Osteocyte (in vitro differentiated cells): ENCODE data around the gene DNAH7. TPM values are rescaled to one million over a fixed set of nuclear protein-coding genes. Genes with fewer than 3 reads are reported as not detected.

Experiments used
- DNase-seq: peaks from one replicate; pipeline ENCODE4 v3.0.0; 2021; ENCODE audit warnings: mixed read lengths; ENCODE audit not compliant: unreplicated experiment; ENCODE audit errors: extremely low spot score
- H3K27ac Mint-ChIP-seq: one replicate; pipeline ENCODE4 v1.8.0; 2021; ENCODE audit warnings: mild to moderate bottlenecking, mixed read lengths; ENCODE audit not compliant: unreplicated experiment
- H3K27me3 Mint-ChIP-seq: one replicate; pipeline ENCODE4 v1.8.0; 2021; ENCODE audit warnings: mixed read lengths; ENCODE audit not compliant: unreplicated experiment
- H3K36me3 Mint-ChIP-seq: one replicate; pipeline ENCODE4 v1.8.0; 2021; ENCODE audit warnings: mixed read lengths; ENCODE audit not compliant: unreplicated experiment
- H3K4me1 Mint-ChIP-seq: one replicate; pipeline ENCODE4 v1.8.0; 2021; ENCODE audit warnings: mixed read lengths; ENCODE audit not compliant: unreplicated experiment
- H3K4me3 Mint-ChIP-seq: one replicate; pipeline ENCODE4 v1.8.0; 2021; ENCODE audit warnings: mild to moderate bottlenecking, moderate library complexity, mixed read lengths; ENCODE audit not compliant: unreplicated experiment
- H3K9me3 Mint-ChIP-seq: one replicate; pipeline ENCODE4 v1.8.0; 2021; ENCODE audit warnings: mixed read lengths; ENCODE audit not compliant: unreplicated experiment
- total RNA-seq: library from RNA; stranded (reverse); gene quantifications from 2 replicates; pipeline ENCODE4 v1.2.1, GENCODE V29; 2021
- TF ChIP-seq, protein P1 (sequence below): fragments of 200-600 bp; sonication (generic); IDR thresholded peaks from 2 replicates; pipeline ENCODE4 v1.5.0; 2021; ENCODE audit warnings: antibody characterized with exemption, mild to moderate bottlenecking, moderate library complexity

Gene DNAH7
- total RNA-seq, 1 donor from 2014 or later, result 0.43 TPM

DNA sequence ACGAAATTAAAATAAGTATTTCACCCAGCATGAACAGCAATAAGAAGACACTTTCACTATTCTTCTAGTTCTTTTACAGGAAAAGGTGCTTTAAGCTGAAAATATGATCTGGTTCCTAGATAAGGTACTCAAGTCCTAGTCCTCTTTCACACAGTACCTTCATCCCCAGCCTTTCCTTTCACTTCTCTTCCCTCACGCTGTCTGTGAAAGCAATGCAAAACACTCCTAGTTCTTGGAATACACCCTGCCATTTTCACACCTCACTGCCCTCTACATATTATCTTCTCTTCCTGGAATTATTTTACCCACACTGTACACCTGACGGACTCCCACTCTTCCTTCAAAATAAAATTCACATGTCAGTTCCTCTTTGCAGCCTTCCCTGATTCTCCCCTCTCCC is 82.9 kb downstream of the DNAH7 start:
- no peaks in the 10 kb centered on the region for H3K9me3 Mint-ChIP-seq
- no peaks in the 10 kb centered on the region for H3K36me3 Mint-ChIP-seq
- no peak overlapping the region for H3K27ac Mint-ChIP-seq
- TF ChIP-seq, protein P1, sequence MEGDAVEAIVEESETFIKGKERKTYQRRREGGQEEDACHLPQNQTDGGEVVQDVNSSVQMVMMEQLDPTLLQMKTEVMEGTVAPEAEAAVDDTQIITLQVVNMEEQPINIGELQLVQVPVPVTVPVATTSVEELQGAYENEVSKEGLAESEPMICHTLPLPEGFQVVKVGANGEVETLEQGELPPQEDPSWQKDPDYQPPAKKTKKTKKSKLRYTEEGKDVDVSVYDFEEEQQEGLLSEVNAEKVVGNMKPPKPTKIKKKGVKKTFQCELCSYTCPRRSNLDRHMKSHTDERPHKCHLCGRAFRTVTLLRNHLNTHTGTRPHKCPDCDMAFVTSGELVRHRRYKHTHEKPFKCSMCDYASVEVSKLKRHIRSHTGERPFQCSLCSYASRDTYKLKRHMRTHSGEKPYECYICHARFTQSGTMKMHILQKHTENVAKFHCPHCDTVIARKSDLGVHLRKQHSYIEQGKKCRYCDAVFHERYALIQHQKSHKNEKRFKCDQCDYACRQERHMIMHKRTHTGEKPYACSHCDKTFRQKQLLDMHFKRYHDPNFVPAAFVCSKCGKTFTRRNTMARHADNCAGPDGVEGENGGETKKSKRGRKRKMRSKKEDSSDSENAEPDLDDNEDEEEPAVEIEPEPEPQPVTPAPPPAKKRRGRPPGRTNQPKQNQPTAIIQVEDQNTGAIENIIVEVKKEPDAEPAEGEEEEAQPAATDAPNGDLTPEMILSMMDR, result no peak
- peaks cover 40% of the 10 kb centered on the region for H3K27me3 Mint-ChIP-seq
- H3K4me1 Mint-ChIP-seq, result no peaks in the 10 kb centered on the region
- DNase-seq, result no peak
- H3K4me3 Mint-ChIP-seq, result no peak overlapping the region

DNA sequence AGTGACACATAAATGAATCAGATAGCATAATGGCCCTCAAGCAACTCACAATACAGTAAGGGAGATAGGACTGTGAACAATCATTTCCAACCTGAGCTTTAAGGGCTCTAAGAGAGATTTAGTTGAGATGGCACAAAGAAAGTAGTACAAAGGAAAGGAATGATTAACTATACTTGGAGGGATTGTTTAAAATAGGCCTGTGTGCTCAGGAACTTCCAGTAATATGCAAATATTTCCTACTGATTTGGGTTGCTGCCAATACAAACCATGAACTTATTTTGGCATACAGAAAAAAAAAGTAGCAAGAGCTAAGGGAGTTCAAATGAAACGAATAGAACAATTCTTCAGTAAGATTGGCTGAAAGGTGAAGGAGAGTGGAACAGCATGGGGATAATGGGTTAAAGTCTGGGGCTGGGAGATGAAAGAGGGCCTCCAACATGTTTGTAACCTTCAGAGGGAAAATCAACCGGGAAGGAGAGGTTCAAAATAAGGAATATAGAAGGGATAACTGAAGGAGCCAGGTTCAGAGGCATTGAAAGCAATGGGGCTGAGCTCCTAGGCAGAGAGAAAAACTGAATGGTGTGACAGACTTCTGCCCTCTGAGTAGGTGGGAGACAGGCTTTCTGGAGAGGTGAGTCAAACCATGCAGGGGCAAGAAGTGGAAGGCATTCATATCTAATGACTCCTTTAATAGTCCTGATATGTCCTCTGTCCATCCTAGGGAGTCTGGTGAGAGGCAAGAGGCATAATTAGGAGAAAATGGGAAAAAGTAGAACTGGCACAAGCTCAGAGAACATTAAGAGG is 83.5 kb downstream of the DNAH7 start:
- Mint-ChIP-seq H3K36me3 (no peaks in the 10 kb centered on the region), H3K4me1 (no peaks in the 10 kb centered on the region), H3K4me3 (no peak overlapping the region), H3K27ac (no peak overlapping the region), H3K9me3 (no peaks in the 10 kb centered on the region), H3K27me3 (peaks cover 42% of the 10 kb centered on the region)
- TF ChIP-seq, protein P1, result no peak
- no peak for DNase-seq

DNA sequence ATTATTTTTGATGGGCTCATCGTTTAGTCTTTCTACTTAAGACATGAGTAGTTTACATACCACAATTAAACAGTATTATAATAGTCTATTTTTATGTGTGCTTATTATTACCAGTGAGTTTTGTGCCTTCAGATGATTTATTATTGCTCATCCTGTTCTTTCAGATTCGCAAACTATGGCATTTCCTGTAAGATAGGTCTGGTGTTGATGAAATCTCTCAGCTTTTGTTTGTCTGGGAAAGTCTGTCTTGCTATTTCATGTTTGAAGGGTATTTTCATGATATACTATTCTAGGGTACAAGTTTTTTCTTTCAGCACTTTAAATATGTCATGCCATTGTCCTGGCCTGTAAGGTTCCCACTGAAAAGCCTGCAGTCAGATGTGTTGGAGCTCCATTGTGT is 101.3 kb downstream of the DNAH7 start:
- Mint-ChIP-seq H3K36me3 (no peaks in the 10 kb centered on the region), H3K27me3 (peaks cover 39% of the 10 kb centered on the region), H3K4me3 (no peak overlapping the region), H3K4me1 (no peaks in the 10 kb centered on the region), H3K9me3 (no peaks in the 10 kb centered on the region), H3K27ac (no peak overlapping the region)
- DNase-seq, result no peak
- TF ChIP-seq, protein P1, result no peak

DNA sequence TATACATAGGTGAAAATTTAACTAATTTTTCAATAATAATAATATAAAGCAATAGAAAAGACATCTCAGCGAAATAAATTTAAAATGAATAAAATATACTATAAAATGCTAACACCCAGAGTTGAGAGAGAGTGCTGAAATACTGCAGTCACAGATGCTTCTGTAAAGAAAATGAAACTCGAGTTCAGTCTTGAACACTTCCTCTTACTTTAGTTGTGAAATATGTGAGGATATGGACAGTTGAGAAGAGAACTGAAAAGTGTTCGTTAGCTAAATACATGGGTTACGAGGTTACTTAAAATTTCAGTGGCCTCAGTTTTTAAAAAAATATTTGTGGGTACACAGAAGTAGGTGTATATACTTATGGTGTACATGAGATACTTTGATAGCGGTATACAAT is 106.8 kb downstream of the DNAH7 start:
- Mint-ChIP-seq H3K27ac (no peak overlapping the region), H3K27me3 (peaks cover 21% of the 10 kb centered on the region), H3K9me3 (no peaks in the 10 kb centered on the region), H3K36me3 (no peaks in the 10 kb centered on the region), H3K4me3 (no peak overlapping the region), H3K4me1 (no peaks in the 10 kb centered on the region)
- DNase-seq, result no peak
- TF ChIP-seq, protein P1, result no peak

DNA sequence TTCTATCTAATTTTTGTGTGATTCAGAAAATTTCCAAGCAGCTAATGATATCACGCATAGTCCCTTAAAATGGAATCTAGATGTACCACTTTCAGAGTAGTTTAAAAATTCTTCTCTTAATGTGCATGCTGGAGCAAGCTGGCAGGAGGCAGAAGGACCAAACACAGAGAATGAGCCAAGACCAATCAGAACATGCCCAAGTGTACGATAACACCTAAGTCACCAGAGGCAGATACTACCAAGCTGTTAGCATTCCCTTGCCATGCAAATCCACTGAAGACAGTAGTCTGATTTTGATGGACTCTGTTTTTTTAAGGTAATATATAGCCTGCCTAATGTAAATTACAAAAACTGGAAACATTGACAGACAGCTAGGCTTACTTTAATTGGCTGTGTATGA is 109.3 kb downstream of the DNAH7 start:
- DNase-seq, result no peak
- Mint-ChIP-seq H3K4me3 (no peak overlapping the region), H3K27ac (no peak overlapping the region), H3K27me3 (peaks cover 14% of the 10 kb centered on the region), H3K36me3 (no peaks in the 10 kb centered on the region), H3K4me1 (no peaks in the 10 kb centered on the region), H3K9me3 (no peaks in the 10 kb centered on the region)
- TF ChIP-seq, protein P1, result no peak
